Stomach (tissue), 9 donors: ENCODE data around the gene MARCHF11. TPM values are rescaled to one million over a fixed set of nuclear protein-coding genes. Genes with fewer than 3 reads are reported as not detected.

Experiments
- DNase-seq, 2 donors: peaks; one replicate each; pipeline versions ENCODE4 v3.0.0 to v3.0.0-alpha.2; 2013 to 2019
- H3K27ac ChIP-seq, 5 donors: fragments of 200-600 bp in 4 of 5; sonication (generic) in 4 of 5; one replicate each; pipeline ENCODE4 v1.5.1; 2013 to 2019; ENCODE audit warnings: mild to moderate bottlenecking in 1 of 5, moderate library complexity in 1 of 5
- H3K27me3 ChIP-seq, 3 donors: fragments of 200-600 bp; sonication (generic); one replicate each; pipeline ENCODE4 v1.5.1; 2017 to 2019; ENCODE audit warnings: mixed run types in 1 of 3
- H3K36me3 ChIP-seq, 4 donors: fragments of 200-600 bp; sonication (generic); 1 replicate in 3 of 4; 2 replicates in 1 of 4; pipeline ENCODE4 v1.5.1; 2016 to 2019
- H3K4me1 ChIP-seq, 4 donors: fragments of 200-600 bp; sonication (generic); one replicate each; pipeline ENCODE4 v1.5.1; 2016 to 2019
- H3K4me3 ChIP-seq, 4 donors: fragments of 200-600 bp; sonication (generic) in 3 of 4; one replicate each; pipeline ENCODE4 v1.5.1; 2016 to 2019; ENCODE audit warnings: mild to moderate bottlenecking in 1 of 4
- H3K9me3 ChIP-seq, 4 donors: fragments of 200-600 bp; sonication (generic); one replicate each; pipeline ENCODE4 v1.5.1; 2016 to 2019
- CTCF ChIP-seq, 7 experiments: fragments of 450-650 bp in 4 of 7; fragments of 200-600 bp in 3 of 7; sonication (generic) in 3 of 7; IDR thresholded peaks; one replicate each; pipeline ENCODE4 v1.5.1; 2016 to 2019; ENCODE audit warnings: antibody characterized with exemption in 7 of 7, control low read depth in 2 of 7, mild to moderate bottlenecking in 1 of 7
- EP300 ChIP-seq: sonication (generic); formaldehyde crosslinking; IDR thresholded peaks from one replicate; pipeline ENCODE4 v1.6.1; 2017; ENCODE audit warnings: antibody characterized with exemption
- POLR2A ChIP-seq, 4 donors: fragments of 450-650 bp; IDR thresholded peaks; one replicate each; pipeline ENCODE4 v1.6.1; 2016; ENCODE audit warnings: antibody characterized with exemption in 4 of 4, control low read depth in 2 of 4, mild to moderate bottlenecking in 1 of 4, moderate library complexity in 1 of 4
- POLR2AphosphoS5 ChIP-seq, 3 donors: sonication (generic); formaldehyde crosslinking; IDR thresholded peaks; one replicate each; pipeline ENCODE4 v1.6.1; 2016; ENCODE audit warnings: antibody characterized with exemption in 3 of 3
- WGBS, 5 donors: extraction: QIAGEN DNeasy Blood & Tissue Kit in 3 of 5; methylation state at CpG; one replicate each; pipeline versions ENCODE4 v1.1.5 to v1.1.7; 2013 to 2018; 5-methylcytosine and 5-hydroxymethylcytosine counted together
- intact Hi-C: fragments of 100-400 bp; cut with DNase I; formaldehyde crosslinking; loops from one replicate; pipeline ENCODE4 v1.15.1; 2023; ENCODE audit warnings: low total_unique reads
- polyA plus RNA-seq, 3 donors: library from polyadenylated mRNA; stranded (reverse); fragments of 200-250 nt; gene quantifications; one replicate each; pipeline ENCODE4 v1.2.3, GENCODE V29; 2013
- total RNA-seq, 5 donors: library from RNA; depleted of rRNA; stranded (reverse); fragments of >200 nt; gene quantifications; one replicate each; pipeline versions ENCODE4 v1.1.0 to v1.2.3, GENCODE V29; 2014 to 2016
- donor health status: healthy with polysubstance abuse.
- donor health status: Bipolar disorder and iron deficiency.
- donor health status: healthy.

Gene MARCHF11
- total and polyA plus RNA-seq, 8 donors = not detected

GRCh38 chr5:16037121-16037845 is 142.3 kb downstream of the MARCHF11 start:
- WGBS, 5 donors = 70 to 84% (median 80%) methylated on average over 8 of the region's 8 CpGs
- intact Hi-C loops = no loop called here
- Histone ChIP-seq H3K9me3 (no peaks in the 10 kb centered on the region), H3K36me3 (no peaks in the 10 kb centered on the region), H3K27ac (no peak overlapping the region), H3K27me3 (no peaks in the 10 kb centered on the region), H3K4me1 (no peaks in the 10 kb centered on the region), H3K4me3 (no peak overlapping the region)
- TF ChIP-seq POLR2AphosphoS5 (IDR thresholded peaks at IDR 0.05) (no peak), POLR2A (IDR thresholded peaks at IDR 0.05) (no peak), EP300 (no peak), CTCF (IDR thresholded peaks at IDR 0.05) (no peak)
- no peak for DNase-seq

GRCh38 chr5:16034319-16035001 is 145.1 kb downstream of the MARCHF11 start:
- H3K27me3 ChIP-seq = no peaks in the 10 kb centered on the region
- intact Hi-C loops = no loop called here
- no peaks in the 10 kb centered on the region for H3K4me1 ChIP-seq
- WGBS, 5 donors = 61 to 74% (median 73%) methylated on average over 8 of the region's 8 CpGs
- no peak for TF ChIP-seq EP300
- no peak for TF ChIP-seq POLR2A (IDR thresholded peaks at IDR 0.05)
- TF ChIP-seq POLR2AphosphoS5 (IDR thresholded peaks at IDR 0.05) = no peak
- no peak for TF ChIP-seq CTCF (IDR thresholded peaks at IDR 0.05)
- DNase-seq = no peak
- no peak overlapping the region for H3K4me3 ChIP-seq
- H3K9me3 ChIP-seq = no peaks in the 10 kb centered on the region
- no peak overlapping the region for H3K27ac ChIP-seq
- no peaks in the 10 kb centered on the region for H3K36me3 ChIP-seq

GRCh38 chr5:16033187-16033925 is 146.2 kb downstream of the MARCHF11 start:
- WGBS, 5 donors = 84 to 95% (median 92%) methylated on average over 4 of the region's 4 CpGs
- H3K4me3 ChIP-seq = no peak overlapping the region
- H3K27ac ChIP-seq = no peak overlapping the region
- intact Hi-C loops = no loop called here
- no peaks in the 10 kb centered on the region for H3K27me3 ChIP-seq
- no peaks in the 10 kb centered on the region for H3K4me1 ChIP-seq
- DNase-seq = no peak
- H3K36me3 ChIP-seq = no peaks in the 10 kb centered on the region
- peaks cover 0 to 5% (median 0%) of the 10 kb centered on the region in 4 donors for H3K9me3 ChIP-seq
- TF ChIP-seq POLR2AphosphoS5 (IDR thresholded peaks at IDR 0.05) = no peak
- no peak for TF ChIP-seq POLR2A (IDR thresholded peaks at IDR 0.05)
- TF ChIP-seq EP300 = no peak
- TF ChIP-seq CTCF (IDR thresholded peaks at IDR 0.05) = no peak

- H3K4me3 ChIP-seq = no peak overlapping the region
- no peaks in the 10 kb centered on the region for H3K4me1 ChIP-seq
- H3K27me3 ChIP-seq = no peaks in the 10 kb centered on the region
- H3K36me3 ChIP-seq = no peaks in the 10 kb centered on the region
- H3K9me3 ChIP-seq = peaks cover 0 to 5% (median 0%) of the 10 kb centered on the region in 4 donors
- TF ChIP-seq EP300 (no peak), POLR2A (IDR thresholded peaks at IDR 0.05) (no peak), CTCF (IDR thresholded peaks at IDR 0.05) (no peak), POLR2AphosphoS5 (IDR thresholded peaks at IDR 0.05) (no peak)
- no peak for DNase-seq
- intact Hi-C loops = no loop called here
- WGBS, 5 donors = 65 to 75% (median 73%) methylated on average over 3 of the region's 3 CpGs
- H3K27ac ChIP-seq = no peak overlapping the region
These were observed 150.9 kb downstream of the MARCHF11 start for GRCh38 chr5:16028708-16029107.
